Spleen (tissue), 11 donors: ENCODE measurements around the gene LTBP2. TPM values are rescaled to one million over a fixed set of nuclear protein-coding genes. Genes with fewer than 3 reads are reported as not detected.
A peak's percentile ranks its signal among the peaks of the same experiment; 100 is the strongest.

Experiments used
- DNase-seq: peaks from one replicate; pipeline ENCODE4 v3.0.0-alpha.2; 2020
- H3K27ac ChIP-seq, 8 donors: fragments of 200-600 bp; sonication (generic) in 7 of 8; 1 replicate in 4 of 8; 2 replicates in 4 of 8; pipeline versions ENCODE4 v1.5.0 to v1.8.0; 2016 to 2021; ENCODE audit warnings: inconsistent platforms in 4 of 8, mild to moderate bottlenecking in 4 of 8, moderate library complexity in 1 of 8
- H3K27me3 ChIP-seq, 7 donors: fragments of 200-600 bp; sonication (generic) in 6 of 7; replicated peaks in 1 of 7; 1 replicate in 4 of 7; 2 replicates in 3 of 7; pipeline versions ENCODE4 v1.5.0 to v1.8.0; 2016 to 2021; ENCODE audit warnings: inconsistent platforms in 3 of 7, mild to moderate bottlenecking in 1 of 7
- H3K36me3 ChIP-seq, 6 donors: fragments of 200-600 bp; sonication (generic) in 5 of 6; 1 replicate in 4 of 6; 2 replicates in 2 of 6; pipeline versions ENCODE4 v1.5.0 to v1.8.0; 2016 to 2021; ENCODE audit warnings: inconsistent platforms in 2 of 6
- H3K4me1 ChIP-seq, 6 donors: fragments of 200-600 bp; sonication (generic) in 5 of 6; 1 replicate in 3 of 6; 2 replicates in 3 of 6; pipeline versions ENCODE4 v1.5.0 to v1.8.0; 2016 to 2021; ENCODE audit warnings: inconsistent platforms in 3 of 6
- H3K4me3 ChIP-seq, 8 donors: fragments of 200-600 bp; sonication (generic) in 7 of 8; 1 replicate in 4 of 8; 2 replicates in 4 of 8; pipeline versions ENCODE4 v1.5.0 to v1.8.0; 2016 to 2021; ENCODE audit warnings: inconsistent platforms in 4 of 8, mild to moderate bottlenecking in 4 of 8, moderate library complexity in 2 of 8
- H3K9me3 ChIP-seq, 8 donors: fragments of 200-600 bp; sonication (generic) in 7 of 8; 1 replicate in 4 of 8; 2 replicates in 4 of 8; pipeline versions ENCODE4 v1.5.0 to v1.8.0; 2016 to 2021; ENCODE audit warnings: inconsistent platforms in 4 of 8
- CTCF ChIP-seq, 11 experiments: fragments of 200-600 bp in 7 of 11; fragments of 450-650 bp in 4 of 11; sonication (generic) in 4 of 11; IDR thresholded peaks in 8 of 11; conservative IDR thresholded peaks in 3 of 11; 1 replicate in 7 of 11; 2 replicates in 4 of 11; pipeline versions ENCODE4 v1.4.0 to v1.8.0; 2016 to 2021; ENCODE audit warnings: antibody characterized with exemption in 11 of 11, inconsistent platforms in 4 of 11, mild to moderate bottlenecking in 1 of 11
- POLR2A ChIP-seq, 3 donors: fragments of 450-650 bp; IDR thresholded peaks; one replicate each; pipeline ENCODE4 v1.5.1; 2017; ENCODE audit warnings: antibody characterized with exemption in 3 of 3, mild to moderate bottlenecking in 1 of 3
- POLR2AphosphoS5 ChIP-seq, 3 donors: sonication (generic); formaldehyde crosslinking; IDR thresholded peaks; one replicate each; pipeline ENCODE4 v1.5.1; 2017; ENCODE audit warnings: antibody characterized with exemption in 3 of 3
- WGBS, 5 donors: extraction: QIAGEN DNeasy Blood & Tissue Kit in 3 of 5; methylation state at CpG; one replicate each; pipeline versions ENCODE4 v1.1.5 to v1.1.7; 2013 to 2018; 5-methylcytosine and 5-hydroxymethylcytosine counted together
- intact Hi-C: fragments of 100-400 bp; cut with DNase I; formaldehyde crosslinking; loops from one replicate; pipeline ENCODE4 v1.15.0; 2023; ENCODE audit warnings: low total_unique reads
- polyA plus RNA-seq, 3 donors: library from polyadenylated mRNA; stranded (reverse); fragments of 200-250 nt; gene quantifications; one replicate each; pipeline ENCODE4 v1.2.1, GENCODE V29; 2013
- total RNA-seq, 7 donors: library from RNA; depleted of rRNA in 3 of 7; stranded (reverse); fragments of >200 nt in 3 of 7; fragmentation: NEBNext Ultra II Directional in 4 of 7; extraction: Animal tissue kit (Norgen Biotek cat#: 25700) in 4 of 7; gene quantifications; one replicate each; pipeline versions ENCODE4 v1.1.0 to v1.2.1, GENCODE V29; 2016 to 2021
- donor health status: healthy with polysubstance abuse.
- donor health status: DM: no; HTN: no; CAD: no; lungs with moderate emphysema.
- donor health status: DM: no; HTN: no; CAD: no.
- donor health status: Bipolar disorder and iron deficiency.
- donor health status: healthy.
- donor health status: DM: no; HTN: no; CAD: no.
- donor health status: DM: yes; HTN: yes; CAD: no.

The LTBP2 gene
- total and polyA plus RNA-seq, 10 donors, result 3.4 to 10.7 (median 5.6) TPM

- no peak overlapping the region for H3K4me3 ChIP-seq
- H3K9me3 ChIP-seq, result no peaks in the 10 kb centered on the region
- peaks cover 0 to 40% (median 18%) of the 10 kb centered on the region in 7 donors for H3K27me3 ChIP-seq
- WGBS, 5 donors, result 63 to 76% (median 67%) methylated on average over 6 to 8 of the region's 8 CpGs
- H3K4me1 ChIP-seq, result peaks cover 20 to 90% (median 63%) of the 10 kb centered on the region in 6 donors
- DNase-seq, result no peak
- intact Hi-C loops, result loop anchor here (5.0 to 10.0 kb wide), 2 partner anchors 113 to 190 kb away; no protein-coding TSS in a partner anchor
- TF ChIP-seq POLR2A (IDR thresholded peaks at IDR 0.05) (no peak), CTCF (IDR thresholded peaks at IDR 0.05 in 8 of 11, conservative IDR thresholded peaks at IDR 0.05 in 3 of 11) (peak in 1 of 11 experiments; percentile 15)
- no peaks in the 10 kb centered on the region for H3K36me3 ChIP-seq
- H3K27ac ChIP-seq, result no peak overlapping the region
Observed at GRCh38 chr14:74614508-74615495, 2.8 kb upstream of the LTBP2 start.

DNA sequence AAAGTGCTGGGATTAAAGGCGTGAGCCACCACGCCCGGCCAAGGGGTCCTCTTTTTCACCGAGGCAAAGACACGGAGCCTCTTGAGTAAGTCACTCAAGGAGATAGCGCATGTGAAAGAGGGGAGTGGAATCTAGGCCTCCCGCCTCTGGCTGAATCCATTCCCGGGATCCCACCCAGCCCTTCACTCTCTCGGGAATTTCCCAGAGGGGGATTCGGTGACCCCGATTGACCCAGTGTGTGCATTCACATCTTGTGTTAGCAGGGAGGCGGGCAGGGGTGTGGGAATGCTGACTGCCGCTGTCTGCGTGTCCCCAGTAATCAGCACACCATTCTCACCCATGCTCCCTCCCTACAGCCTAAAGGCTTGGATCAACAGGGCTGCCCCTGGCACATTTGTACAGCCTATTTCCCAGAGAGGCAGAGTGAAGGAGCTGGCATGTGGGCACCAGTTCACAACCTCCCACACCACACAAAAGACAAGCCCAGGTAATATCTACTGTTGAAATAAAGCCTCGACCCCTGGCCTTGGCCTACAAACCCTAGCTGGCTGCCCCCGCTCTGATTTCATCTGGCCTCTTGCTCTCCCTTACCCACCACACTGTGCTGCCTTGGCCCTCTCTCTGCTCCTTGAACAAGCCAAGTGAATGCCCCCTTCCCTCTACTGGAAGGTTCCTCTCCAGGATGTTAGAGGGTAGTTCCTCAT is 1.3 kb upstream of the LTBP2 start:
- TF ChIP-seq CTCF (IDR thresholded peaks at IDR 0.05 in 8 of 11, conservative IDR thresholded peaks at IDR 0.05 in 3 of 11) (no peak), POLR2A (IDR thresholded peaks at IDR 0.05) (no peak), POLR2AphosphoS5 (IDR thresholded peaks at IDR 0.05) (no peak)
- intact Hi-C loops, result loop anchor here (5.0 to 10.0 kb wide), 2 partner anchors 111 to 191 kb away; no protein-coding TSS in a partner anchor
- DNase-seq, result peak; percentile 79
- Histone ChIP-seq H3K36me3 (no peaks in the 10 kb centered on the region), H3K4me1 (peaks cover 13 to 87% (median 59%) of the 10 kb centered on the region in 6 donors), H3K27ac (no peak overlapping the region), H3K4me3 (peak overlapping the region in 1 of 8 donors; percentile 96), H3K9me3 (no peaks in the 10 kb centered on the region), H3K27me3 (peaks cover 0 to 40% (median 18%) of the 10 kb centered on the region in 7 donors)
- WGBS, 5 donors, result 76 to 79% (median 77%) methylated on average over 15 to 16 of the region's 16 CpGs

- WGBS, 5 donors, result 5 to 20% (median 7%) methylated on average over 17 to 69 of the region's 69 CpGs
- DNase-seq, result peak; percentile 96
- peaks cover 0 to 40% (median 18%) of the 10 kb centered on the region in 7 donors for H3K27me3 ChIP-seq
- H3K27ac ChIP-seq, result peak overlapping the region in 3 of 8 donors; percentile 55 to 74 (median 57)
- no peaks in the 10 kb centered on the region for H3K9me3 ChIP-seq
- H3K36me3 ChIP-seq, result no peaks in the 10 kb centered on the region
- TF ChIP-seq CTCF (IDR thresholded peaks at IDR 0.05 in 8 of 11, conservative IDR thresholded peaks at IDR 0.05 in 3 of 11), result peak; percentile 27 to 91 (median 66)
- peak; percentile 15 to 65 (median 28) for TF ChIP-seq POLR2AphosphoS5 (IDR thresholded peaks at IDR 0.05)
- no peak for TF ChIP-seq POLR2A (IDR thresholded peaks at IDR 0.05)
- intact Hi-C loops, result loop anchor here (5.0 to 10.0 kb wide), 2 partner anchors 110 to 192 kb away; no protein-coding TSS in a partner anchor
- H3K4me1 ChIP-seq, result peaks cover 13 to 78% (median 50%) of the 10 kb centered on the region in 6 donors
- peak overlapping the region; percentile 66 to 96 (median 80) for H3K4me3 ChIP-seq
Observed at GRCh38 chr14:74612350-74613021, 449 bp upstream of the LTBP2 start.
